Activated B cell treated with CpG ODN at 0.5 μM for 24 hours (primary cell): ENCODE measurements around the gene ZFY. TPM values are rescaled to one million over a fixed set of nuclear protein-coding genes. Genes with fewer than 3 reads are reported as not detected.

ENCODE experiments used
- ATAC-seq: fragments of 200-7000 bp; cut with Tn5 transposase; one replicate; pipeline ENCODE4 v1.10.0; 2021; ENCODE audit warnings: low read depth, mild to moderate bottlenecking, moderate library complexity
- CTCF ChIA-PET: fragments of 350-600 bp; sonication (Branson Sonifier 250); formaldehyde crosslinking; loops from one replicate; lab custom pipeline; 2021; ENCODE audit warnings: antibody characterized with exemption; lab: Charles Lee
- POLR2A ChIA-PET: fragments of 350-600 bp; sonication (Branson Sonifier 250); formaldehyde crosslinking; loops from one replicate; lab custom pipeline; 2021; ENCODE audit warnings: antibody characterized with exemption; lab: Charles Lee
- DNase-seq: peaks from one replicate; pipeline ENCODE4 v3.0.0; 2022
- H3K27ac Mint-ChIP-seq: one replicate; pipeline ENCODE4 v1.8.0; 2020; ENCODE audit warnings: mixed read lengths
- H3K27me3 Mint-ChIP-seq: one replicate; pipeline ENCODE4 v1.8.0; 2021; ENCODE audit warnings: mixed read lengths
- H3K36me3 Mint-ChIP-seq: one replicate; pipeline ENCODE4 v1.8.0; 2021; ENCODE audit warnings: low read depth, mixed read lengths
- H3K4me1 Mint-ChIP-seq: one replicate; pipeline ENCODE4 v1.8.0; 2021; ENCODE audit warnings: mixed read lengths
- H3K4me3 Mint-ChIP-seq: one replicate; pipeline ENCODE4 v1.8.0; 2020; ENCODE audit warnings: mild to moderate bottlenecking, mixed read lengths
- H3K9me3 Mint-ChIP-seq: one replicate; pipeline ENCODE4 v1.8.0; 2020; ENCODE audit warnings: mixed read lengths
- intact Hi-C: fragments of 100-400 bp; cut with micrococcal nuclease; formaldehyde crosslinking; loops from one replicate; pipeline ENCODE4 v1.15.1; 2024
- total RNA-seq: library from RNA; stranded (reverse); gene quantifications from 2 replicates; pipeline ENCODE4 v1.2.3, GENCODE V29; 2022
- TF ChIP-seq, protein P1 (sequence below): fragments of 200-600 bp; IDR thresholded peaks from one replicate; pipeline ENCODE4 v1.8.0; 2022; ENCODE audit warnings: antibody characterized with exemption, mild to moderate bottlenecking

ZFY gene
- total RNA-seq, 1 donor from 2014 or later = 24.1 TPM

DNA sequence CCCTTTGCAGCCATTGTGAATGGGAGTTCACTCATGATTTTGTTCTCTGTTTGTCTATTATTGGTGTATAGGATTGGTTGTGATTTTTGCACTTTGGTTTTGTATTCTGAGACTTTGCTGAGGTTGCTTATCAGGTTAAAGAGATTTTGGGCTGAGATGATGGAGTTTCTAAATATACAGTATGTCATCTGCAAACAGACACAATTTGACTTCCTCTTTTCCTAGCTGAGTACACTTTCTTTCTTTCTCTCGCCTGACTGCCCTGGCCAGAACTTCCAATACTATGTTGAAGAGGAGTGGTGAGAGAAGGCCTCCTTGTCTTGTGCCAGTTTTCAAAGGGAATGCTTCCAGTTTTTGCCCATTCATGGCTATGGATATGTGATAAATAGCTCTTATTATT is 81.4 kb downstream of the ZFY start:
- peak overlapping the region; percentile 70 for H3K4me3 Mint-ChIP-seq
- peaks cover 4% of the 10 kb centered on the region for H3K36me3 Mint-ChIP-seq
- ChIA-PET CTCF (no interaction called here), POLR2A (interaction anchor here (1.3 kb wide), 1 partner anchor 13 kb away, joined by 6 read pairs; no protein-coding TSS in a partner anchor)
- H3K4me1 Mint-ChIP-seq = peaks cover 71% of the 10 kb centered on the region
- H3K9me3 Mint-ChIP-seq = no peaks in the 10 kb centered on the region
- ATAC-seq (no peak), DNase-seq (no peak)
- TF ChIP-seq, protein P1, sequence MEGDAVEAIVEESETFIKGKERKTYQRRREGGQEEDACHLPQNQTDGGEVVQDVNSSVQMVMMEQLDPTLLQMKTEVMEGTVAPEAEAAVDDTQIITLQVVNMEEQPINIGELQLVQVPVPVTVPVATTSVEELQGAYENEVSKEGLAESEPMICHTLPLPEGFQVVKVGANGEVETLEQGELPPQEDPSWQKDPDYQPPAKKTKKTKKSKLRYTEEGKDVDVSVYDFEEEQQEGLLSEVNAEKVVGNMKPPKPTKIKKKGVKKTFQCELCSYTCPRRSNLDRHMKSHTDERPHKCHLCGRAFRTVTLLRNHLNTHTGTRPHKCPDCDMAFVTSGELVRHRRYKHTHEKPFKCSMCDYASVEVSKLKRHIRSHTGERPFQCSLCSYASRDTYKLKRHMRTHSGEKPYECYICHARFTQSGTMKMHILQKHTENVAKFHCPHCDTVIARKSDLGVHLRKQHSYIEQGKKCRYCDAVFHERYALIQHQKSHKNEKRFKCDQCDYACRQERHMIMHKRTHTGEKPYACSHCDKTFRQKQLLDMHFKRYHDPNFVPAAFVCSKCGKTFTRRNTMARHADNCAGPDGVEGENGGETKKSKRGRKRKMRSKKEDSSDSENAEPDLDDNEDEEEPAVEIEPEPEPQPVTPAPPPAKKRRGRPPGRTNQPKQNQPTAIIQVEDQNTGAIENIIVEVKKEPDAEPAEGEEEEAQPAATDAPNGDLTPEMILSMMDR = no peak
- intact Hi-C loops = loop anchor here (1.0 to 5.0 kb wide), 3 partner anchors 13 to 79 kb away; partner anchors contain the start of gene ZFY
- H3K27ac Mint-ChIP-seq = peak overlapping the region; percentile 89
- H3K27me3 Mint-ChIP-seq = no peaks in the 10 kb centered on the region

DNA sequence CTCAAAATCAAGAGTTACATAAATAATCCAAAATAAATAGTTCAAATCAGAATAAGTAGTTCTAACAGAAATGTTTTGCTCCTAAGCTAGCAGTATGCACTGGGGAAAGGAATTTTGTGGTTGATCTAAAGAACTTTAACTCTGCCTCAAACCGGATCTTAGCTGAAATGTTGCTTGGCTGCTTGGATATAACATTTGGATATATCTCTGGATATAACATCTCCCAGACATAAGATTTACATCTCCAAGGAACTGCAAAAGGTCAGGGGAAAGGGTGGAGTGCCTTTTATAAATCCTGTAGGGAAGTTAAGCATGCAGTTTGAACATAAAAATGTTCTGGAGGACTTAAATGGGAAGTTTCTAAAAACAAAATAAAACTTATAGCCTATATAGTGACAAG is 83.4 kb downstream of the ZFY start:
- POLR2A ChIA-PET = interaction anchor here (1.7 kb wide), 1 partner anchor 15 kb away, joined by 8 read pairs; no protein-coding TSS in a partner anchor
- H3K4me3 Mint-ChIP-seq = no peak overlapping the region
- CTCF ChIA-PET = interaction anchor here (1.2 kb wide), 1 partner anchor 15 kb away, joined by 3 read pairs; no protein-coding TSS in a partner anchor
- no peak for ATAC-seq
- intact Hi-C loops = loop anchor here (5.0 kb wide), 2 partner anchors 36 to 81 kb away; partner anchors contain the start of gene ZFY
- no peak for DNase-seq
- H3K36me3 Mint-ChIP-seq = peaks cover 2% of the 10 kb centered on the region
- TF ChIP-seq, protein P1 = no peak
- peak overlapping the region; percentile 59 for H3K27ac Mint-ChIP-seq
- no peaks in the 10 kb centered on the region for H3K9me3 Mint-ChIP-seq
- H3K4me1 Mint-ChIP-seq = peaks cover 84% of the 10 kb centered on the region
- no peaks in the 10 kb centered on the region for H3K27me3 Mint-ChIP-seq

DNA sequence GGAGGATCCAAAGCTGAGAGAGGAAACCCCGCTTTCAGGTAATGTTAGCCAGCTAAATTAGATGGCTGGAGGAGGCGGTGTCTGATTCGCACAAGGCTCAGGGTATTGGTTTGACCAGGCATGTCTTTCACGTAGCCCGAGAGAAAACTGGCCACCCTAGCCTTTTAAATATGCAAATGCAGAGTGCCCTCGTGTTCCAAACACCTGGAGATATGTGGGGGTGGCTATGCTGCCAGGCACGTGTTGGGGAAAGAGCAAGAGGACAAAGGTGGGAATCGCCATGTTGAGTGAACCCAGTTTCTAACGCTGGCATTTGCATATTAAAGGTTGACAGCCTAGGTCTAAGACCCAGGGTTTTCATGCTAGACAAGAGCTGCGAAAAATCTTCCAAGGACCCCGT is 84.4 kb downstream of the ZFY start:
- peak; percentile 25 for ATAC-seq
- H3K9me3 Mint-ChIP-seq = no peaks in the 10 kb centered on the region
- peaks cover 88% of the 10 kb centered on the region for H3K4me1 Mint-ChIP-seq
- intact Hi-C loops = loop anchor here (5.0 kb wide), 2 partner anchors 37 to 82 kb away; partner anchors contain the start of gene ZFY
- H3K27me3 Mint-ChIP-seq = no peaks in the 10 kb centered on the region
- POLR2A ChIA-PET = interaction anchor here (1.7 kb wide), 1 partner anchor 16 kb away, joined by 8 read pairs; no protein-coding TSS in a partner anchor
- CTCF ChIA-PET = no interaction called here
- H3K36me3 Mint-ChIP-seq = peaks cover 1% of the 10 kb centered on the region
- peak overlapping the region; percentile 42 for H3K4me3 Mint-ChIP-seq
- TF ChIP-seq, protein P1 = no peak
- H3K27ac Mint-ChIP-seq = no peak overlapping the region
- DNase-seq = no peak

DNA sequence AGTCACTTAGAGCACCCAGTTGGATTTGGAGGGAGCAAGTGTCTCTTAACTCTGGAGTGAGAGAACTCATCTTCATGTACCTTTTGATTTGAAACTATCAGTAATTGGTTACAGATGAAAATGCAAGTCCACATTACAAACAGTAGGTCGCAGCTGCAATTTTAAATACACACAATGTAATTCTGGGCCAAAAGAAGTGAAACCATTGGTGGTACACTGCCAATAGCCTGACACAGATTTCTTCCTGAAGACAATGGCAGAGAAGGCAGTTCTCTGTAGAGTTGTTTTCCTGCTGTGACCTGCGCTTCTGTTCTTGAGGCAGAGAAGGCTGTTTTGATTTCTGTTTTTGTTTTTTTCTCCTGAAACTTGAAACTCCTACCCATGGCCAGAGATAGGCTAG is 86.0 kb downstream of the ZFY start:
- H3K27ac Mint-ChIP-seq = no peak overlapping the region
- POLR2A ChIA-PET = interaction anchor here (0.6 kb wide), 1 partner anchor 27 kb away, joined by 3 read pairs; no protein-coding TSS in a partner anchor
- TF ChIP-seq, protein P1 = no peak
- H3K27me3 Mint-ChIP-seq = no peaks in the 10 kb centered on the region
- H3K9me3 Mint-ChIP-seq = no peaks in the 10 kb centered on the region
- intact Hi-C loops = no loop called here
- peaks cover 89% of the 10 kb centered on the region for H3K4me1 Mint-ChIP-seq
- CTCF ChIA-PET = no interaction called here
- ATAC-seq = no peak
- no peaks in the 10 kb centered on the region for H3K36me3 Mint-ChIP-seq
- no peak for DNase-seq
- no peak overlapping the region for H3K4me3 Mint-ChIP-seq

DNA sequence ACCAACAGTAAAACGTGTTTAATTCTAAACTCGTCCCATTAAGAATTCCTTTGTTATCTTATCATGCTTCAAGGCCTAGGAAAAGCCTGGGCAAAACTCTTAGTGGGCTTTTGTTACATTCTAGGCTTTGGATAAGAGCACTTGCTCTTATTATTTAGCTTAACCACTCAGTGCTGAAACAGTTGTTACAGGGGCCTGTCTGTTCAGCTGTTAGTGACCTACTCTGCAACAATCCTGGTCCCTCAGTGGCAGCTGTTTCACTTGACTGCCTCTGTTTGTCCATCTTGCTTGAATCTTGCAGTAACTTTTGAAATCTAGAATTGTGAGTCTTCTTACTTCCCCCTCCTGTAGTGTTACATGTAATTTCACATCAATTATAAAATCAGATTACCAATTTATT is 88.4 kb downstream of the ZFY start:
- peak; percentile 57 for ATAC-seq
- CTCF ChIA-PET = no interaction called here
- TF ChIP-seq, protein P1 = no peak
- no peak for DNase-seq
- Mint-ChIP-seq H3K4me3 (peak overlapping the region; percentile 24), H3K9me3 (no peaks in the 10 kb centered on the region), H3K4me1 (peaks cover 72% of the 10 kb centered on the region), H3K27ac (peak overlapping the region; percentile 50), H3K27me3 (no peaks in the 10 kb centered on the region), H3K36me3 (peaks cover 1% of the 10 kb centered on the region)
- POLR2A ChIA-PET = no interaction called here
- intact Hi-C loops = no loop called here
